ENCODE measurements around the gene SPDYE9.
"Not testable (repeated sequence)": the region's sequence is repeated elsewhere in the genome, so short reads cannot be mapped to it uniquely, and the experiment has no call there.

Gene SPDYE9, protein sequence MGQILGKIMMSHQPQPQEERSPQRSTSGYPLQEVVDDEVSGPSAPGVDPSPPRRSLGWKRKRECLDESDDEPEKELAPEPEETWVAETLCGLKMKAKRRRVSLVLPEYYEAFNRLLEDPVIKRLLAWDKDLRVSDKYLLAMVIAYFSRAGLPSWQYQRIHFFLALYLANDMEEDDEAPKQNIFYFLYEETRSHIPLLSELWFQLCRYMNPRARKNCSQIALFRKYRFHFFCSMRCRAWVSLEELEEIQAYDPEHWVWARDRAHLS

DNA sequence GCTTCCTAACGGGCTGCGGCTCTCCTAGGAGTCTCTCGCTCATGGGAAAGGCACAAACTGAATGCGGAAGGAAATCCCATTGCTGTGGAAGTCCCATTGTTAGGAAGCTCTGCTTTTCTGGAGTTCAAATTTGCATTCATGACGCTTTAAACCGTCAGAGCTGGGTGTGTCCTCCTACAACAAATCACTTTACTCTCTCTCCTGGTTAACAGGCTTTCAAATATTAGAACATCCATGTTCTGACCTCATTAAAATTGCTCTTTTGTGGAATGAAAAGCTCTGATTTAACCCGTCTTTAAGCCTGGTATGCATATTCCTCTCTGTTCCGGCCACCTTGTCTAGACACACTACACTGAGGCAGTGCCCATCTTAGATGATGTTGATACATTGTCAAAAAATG is at the start of gene SPDYE9:
SPDYE9 (minus strand) TSS at position 101 of the 400 bp plus-strand sequence. CDS start 1,800 bp downstream, outside the sequence.
- not testable (repeated sequence) for DNase-seq (ENCODE audit: low read depth)

DNA sequence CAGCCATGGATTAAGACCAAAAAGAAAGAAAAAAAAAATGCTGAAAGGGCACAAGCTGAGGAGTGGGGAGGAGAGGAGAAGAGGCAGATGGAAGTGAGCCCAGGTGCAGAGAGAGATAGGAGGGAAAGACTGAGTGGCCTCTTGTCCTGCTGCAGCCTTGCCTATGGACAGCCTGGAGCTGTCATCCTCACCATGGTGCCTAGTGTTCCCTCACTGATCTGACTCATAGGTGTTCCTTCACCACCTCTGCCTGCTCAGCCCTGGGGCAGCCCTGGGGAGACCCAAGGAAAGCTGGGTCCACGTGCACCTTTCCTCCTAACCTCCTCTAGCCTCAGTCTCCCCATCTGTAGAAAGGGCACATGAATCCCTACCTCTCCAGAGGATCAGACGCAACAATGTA is 49.0 kb upstream of the SPDYE9 start:
- DNase-seq (ENCODE audit: low read depth), result not testable (repeated sequence)

DNA sequence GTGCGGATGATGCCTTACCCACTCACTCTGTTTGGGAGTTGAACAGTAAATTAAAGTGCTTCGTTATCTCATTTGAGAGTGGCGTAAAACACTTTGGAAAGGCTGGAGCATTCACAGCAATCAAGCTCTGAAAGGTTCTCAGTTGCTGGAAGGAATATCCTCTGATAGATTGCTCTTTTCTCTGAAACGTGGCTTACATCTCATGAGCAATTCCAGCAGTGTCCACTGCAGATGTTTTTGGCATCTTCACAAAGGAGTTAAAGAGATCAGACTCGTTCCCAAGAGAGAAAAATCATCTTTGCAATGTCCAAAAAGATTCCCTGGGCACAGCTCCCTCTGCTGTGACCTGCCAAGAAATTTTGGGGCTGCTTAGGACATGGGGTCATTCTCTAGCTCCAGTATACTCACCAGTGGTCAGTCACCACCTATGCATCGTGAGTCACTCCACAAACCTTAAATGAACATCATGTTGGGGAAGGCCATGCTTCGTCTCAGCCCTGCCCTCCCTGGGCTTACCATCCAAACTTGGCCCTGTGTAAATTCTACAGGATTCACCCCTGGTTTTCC is 46.9 kb upstream of the SPDYE9 start:
- DNase-seq (ENCODE audit: low read depth), result not testable (repeated sequence)

DNA sequence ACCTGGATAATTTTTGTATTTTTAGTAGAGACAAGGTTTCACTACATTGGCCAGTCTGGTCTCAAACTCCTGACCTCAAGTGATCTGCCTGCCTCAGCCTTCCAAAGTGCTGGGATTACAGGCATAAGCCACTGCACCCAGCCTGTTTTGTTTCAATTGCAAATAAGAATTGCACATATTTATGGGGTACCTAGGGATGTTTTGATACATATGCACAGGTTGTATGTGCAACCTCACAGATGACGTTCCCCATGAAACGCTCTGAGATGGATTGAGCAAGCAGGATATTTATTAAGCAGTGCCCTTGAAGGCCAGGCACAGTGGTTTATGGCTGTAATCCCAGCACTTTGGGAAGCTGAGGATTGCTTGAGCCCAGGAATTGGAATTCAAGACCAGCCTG is 44.8 kb upstream of the SPDYE9 start:
- DNase-seq (ENCODE audit: low read depth), result not testable (repeated sequence)

DNA sequence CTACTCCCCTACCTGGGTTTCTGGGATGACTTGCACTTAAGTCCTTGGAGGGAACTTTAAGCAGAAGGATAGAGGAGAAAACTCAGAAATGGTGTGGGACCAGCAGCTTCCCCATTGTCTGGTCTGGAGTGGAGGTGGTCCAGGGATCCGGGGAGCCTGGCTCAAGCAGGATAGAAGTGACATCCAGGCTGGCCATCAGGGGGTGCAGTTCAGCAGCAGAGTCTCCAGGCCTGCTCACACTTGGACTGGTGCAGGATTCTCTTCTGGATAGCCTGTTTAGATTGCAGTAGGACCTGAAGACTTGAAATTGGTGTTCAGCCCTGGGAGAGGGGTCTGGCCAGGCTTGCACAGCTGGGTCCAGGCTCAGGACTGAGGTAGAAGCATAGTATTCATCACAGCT is 38.3 kb upstream of the SPDYE9 start:
- DNase-seq (ENCODE audit: low read depth), result not testable (repeated sequence)

DNA sequence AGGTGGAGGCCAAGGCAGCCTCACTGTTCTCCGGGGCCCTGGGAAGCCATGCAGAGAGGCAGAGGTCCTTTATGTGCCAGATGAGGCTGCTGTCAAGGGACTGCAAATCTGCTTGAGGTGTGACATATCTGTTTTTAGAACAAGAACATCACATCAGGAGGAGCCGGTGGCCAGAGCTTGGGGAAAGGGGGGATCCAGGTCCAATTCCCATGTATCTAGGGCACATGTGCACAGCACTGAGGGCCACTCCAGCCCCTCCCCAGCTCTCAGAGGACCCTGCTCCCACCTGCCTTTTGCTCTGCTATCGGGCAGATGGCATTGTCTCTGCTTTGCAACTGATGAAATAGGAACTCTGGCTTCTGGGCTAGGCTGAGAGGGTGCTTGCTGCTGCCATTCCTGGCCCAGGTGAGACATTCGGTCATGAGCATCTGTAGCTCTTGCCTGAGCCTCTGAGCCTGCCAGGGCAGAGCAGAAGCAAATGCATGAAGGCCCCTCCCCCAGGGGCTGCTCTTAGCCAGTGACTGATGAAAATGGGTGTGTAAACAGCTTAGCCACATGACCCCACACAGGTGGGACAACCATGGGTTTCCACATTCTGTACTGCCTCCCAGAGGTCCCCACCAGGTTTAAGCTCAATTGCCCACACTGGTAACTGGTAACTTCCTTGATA is 37.1 kb upstream of the SPDYE9 start:
- not testable (repeated sequence) for DNase-seq (ENCODE audit: low read depth)

DNA sequence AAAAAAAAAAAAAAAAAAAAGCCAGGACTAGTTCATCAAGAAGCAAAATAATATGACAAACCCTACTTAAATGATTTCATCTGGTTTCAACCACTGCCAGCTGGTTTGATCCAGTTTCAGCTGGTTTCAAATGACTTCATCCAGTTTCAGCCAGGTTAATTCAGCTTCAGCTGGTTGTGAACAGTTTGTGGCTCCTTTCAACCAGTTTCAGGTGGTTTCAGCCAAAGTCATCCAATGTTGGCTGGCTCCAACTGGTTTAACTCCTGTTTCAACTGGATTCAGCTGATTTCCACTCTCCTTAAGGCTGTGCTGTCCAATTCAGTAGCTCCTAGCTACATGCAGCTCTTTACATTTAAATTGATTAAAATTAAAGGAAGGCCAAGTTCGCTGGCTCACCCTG is 32.3 kb upstream of the SPDYE9 start:
- not testable (repeated sequence) for DNase-seq (ENCODE audit: low read depth)

DNA sequence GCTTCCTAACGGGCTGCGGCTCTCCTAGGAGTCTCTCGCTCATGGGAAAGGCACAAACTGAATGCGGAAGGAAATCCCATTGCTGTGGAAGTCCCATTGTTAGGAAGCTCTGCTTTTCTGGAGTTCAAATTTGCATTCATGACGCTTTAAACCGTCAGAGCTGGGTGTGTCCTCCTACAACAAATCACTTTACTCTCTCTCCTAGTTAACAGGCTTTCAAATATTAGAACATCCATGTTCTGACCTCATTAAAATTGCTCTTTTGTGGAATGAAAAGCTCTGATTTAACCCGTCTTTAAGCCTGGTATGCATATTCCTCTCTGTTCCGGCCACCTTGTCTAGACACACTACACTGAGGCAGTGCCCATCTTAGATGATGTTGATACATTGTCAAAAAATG is 28.0 kb downstream of the SPDYE9 start, which contains the start of gene SPDYE11:
SPDYE11 (minus strand) TSS at position 101 of the 400 bp plus-strand sequence. CDS start 1,800 bp downstream, outside the sequence.
- not testable (repeated sequence) for DNase-seq (ENCODE audit: low read depth)

DNA sequence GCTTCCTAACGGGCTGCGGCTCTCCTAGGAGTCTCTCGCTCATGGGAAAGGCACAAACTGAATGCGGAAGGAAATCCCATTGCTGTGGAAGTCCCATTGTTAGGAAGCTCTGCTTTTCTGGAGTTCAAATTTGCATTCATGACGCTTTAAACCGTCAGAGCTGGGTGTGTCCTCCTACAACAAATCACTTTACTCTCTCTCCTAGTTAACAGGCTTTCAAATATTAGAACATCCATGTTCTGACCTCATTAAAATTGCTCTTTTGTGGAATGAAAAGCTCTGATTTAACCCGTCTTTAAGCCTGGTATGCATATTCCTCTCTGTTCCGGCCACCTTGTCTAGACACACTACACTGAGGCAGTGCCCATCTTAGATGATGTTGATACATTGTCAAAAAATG is 56.2 kb downstream of the SPDYE9 start, which contains the start of gene SPDYE8:
SPDYE8 (minus strand) TSS at position 101 of the 400 bp plus-strand sequence. CDS start 1,800 bp downstream, outside the sequence.
- DNase-seq (ENCODE audit: low read depth), result not testable (repeated sequence)

All from stimulated activated CD8-positive, alpha-beta memory T cell treated with anti-CD3 and anti-CD28 coated beads, Interleukin-7, amount 100 ng/mL, for 24 hours (primary cell).